GM13976 (cell line): ENCODE measurements around the gene TREM1.
A peak's percentile ranks its signal among the peaks of the same experiment; 100 is the strongest.

Source experiments
- DNase-seq: peaks from one replicate; pipeline ENCODE4 v3.0.0; 2012; ENCODE audit warnings: low spot score
- CTCF ChIP-seq: IDR thresholded peaks from 2 replicates; pipeline ENCODE4 v1.5.1; 2012; ENCODE audit warnings: borderline replicate concordance, mild to moderate bottlenecking; ENCODE audit not compliant: insufficient read depth; ENCODE audit errors: extremely low read depth, missing control alignments, control extremely low read depth
- in situ Hi-C: fragments of 300-500 bp; cut with MboI; formaldehyde crosslinking; loops from one replicate; pipeline ENCODE4 v1.12.0; 2022; ENCODE audit warnings: low sequenced_read_pairs, mixed read lengths, inconsistent platforms; ENCODE audit not compliant: unreplicated experiment

Gene TREM1

GRCh38 chr6:41331401-41332150 is 45.1 kb upstream of the TREM1 start:
- no peak for DNase-seq
- in situ Hi-C loops, result no loop called here
- TF ChIP-seq CTCF, result no peak

- no peak for DNase-seq
- in situ Hi-C loops, result loop anchor here (10.0 kb wide), 1 partner anchor 232 kb away; no protein-coding TSS in a partner anchor
- TF ChIP-seq CTCF, result no peak
Measured at GRCh38 chr6:41327177-41327576, 40.7 kb upstream of the TREM1 start.

GRCh38 chr6:41326092-41326491 is 39.6 kb upstream of the TREM1 start:
- DNase-seq, result no peak
- in situ Hi-C loops, result loop anchor here (10.0 kb wide), 1 partner anchor 231 kb away; no protein-coding TSS in a partner anchor

GRCh38 chr6:41325446-41326066 is 39.1 kb upstream of the TREM1 start:
- in situ Hi-C loops, result loop anchor here (10.0 kb wide), 1 partner anchor 231 kb away; no protein-coding TSS in a partner anchor
- no peak for TF ChIP-seq CTCF
- DNase-seq, result no peak

More at GRCh38 chr6:41326092-41326491, 39.6 kb upstream of the TREM1 start:
- TF ChIP-seq CTCF, result no peak

- no peak for DNase-seq
- in situ Hi-C loops, result loop anchor here (10.0 kb wide), 1 partner anchor 226 kb away; no protein-coding TSS in a partner anchor
- no peak for TF ChIP-seq CTCF
Measured at GRCh38 chr6:41321183-41321582, 34.7 kb upstream of the TREM1 start.

- peak; percentile 99 for TF ChIP-seq CTCF
- peak; percentile 85 for DNase-seq
- in situ Hi-C loops, result no loop called here
Measured at GRCh38 chr6:41318654-41319565, 32.4 kb upstream of the TREM1 start.
